ENCODE measurements around the gene MKRN2OS.
"Not testable (repeated sequence)": the region's sequence is repeated elsewhere in the genome, so short reads cannot be mapped to it uniquely, and the experiment has no call there.

Gene MKRN2OS

GRCh38 chr3:12560505-12561190 is 15.3 kb upstream of the MKRN2OS start:
- no peak for DNase-seq

- DNase-seq, result no peak
These were observed 14.2 kb upstream of the MKRN2OS start for GRCh38 chr3:12559520-12559919.

- DNase-seq, result no peak
These were observed 13.4 kb upstream of the MKRN2OS start for GRCh38 chr3:12558706-12559105.

GRCh38 chr3:12557473-12558100 is 12.3 kb upstream of the MKRN2OS start:
- no peak for DNase-seq

- DNase-seq, result no peak
These were observed 11.6 kb upstream of the MKRN2OS start, which contains the start of gene MKRN2 for GRCh38 chr3:12556690-12557472. MKRN2 (plus strand) TSS chr3:12557087; CDS start chr3:12557151, 64 bp downstream.

GRCh38 chr3:12556314-12556689 is 11.0 kb upstream of the MKRN2OS start:
- no peak for DNase-seq

- DNase-seq, result no peak
These were observed 8.7 kb upstream of the MKRN2OS start for GRCh38 chr3:12553921-12554391.

- no peak for DNase-seq
These were observed 4.9 kb upstream of the MKRN2OS start for GRCh38 chr3:12549971-12550760.

- no peak for DNase-seq
These were observed 437 bp downstream of the MKRN2OS start for GRCh38 chr3:12544652-12545472.

GRCh38 chr3:12543497-12543896 is 1.8 kb downstream of the MKRN2OS start:
- not testable (repeated sequence) for DNase-seq

GRCh38 chr3:12541625-12542024 is 3.7 kb downstream of the MKRN2OS start:
- no peak for DNase-seq

- no peak for DNase-seq
These were observed 8.9 kb downstream of the MKRN2OS start for GRCh38 chr3:12536423-12536822.

- no peak for DNase-seq
These were observed 13.1 kb downstream of the MKRN2OS start for GRCh38 chr3:12532182-12532581.

- DNase-seq, result no peak
These were observed 17.5 kb downstream of the MKRN2OS start for GRCh38 chr3:12527757-12528143.

- no peak for DNase-seq
These were observed 22.6 kb downstream of the MKRN2OS start for GRCh38 chr3:12522721-12523120.

- DNase-seq, result no peak
These were observed 24.3 kb downstream of the MKRN2OS start for GRCh38 chr3:12521010-12521409.

GRCh38 chr3:12518261-12519028 is 26.9 kb downstream of the MKRN2OS start:
- DNase-seq, result no peak

GRCh38 chr3:12516873-12517272 is 28.4 kb downstream of the MKRN2OS start:
- DNase-seq, result no peak

- DNase-seq, result no peak
These were observed 29.7 kb downstream of the MKRN2OS start for GRCh38 chr3:12515631-12516030.

- DNase-seq, result no peak
These were observed 31.4 kb downstream of the MKRN2OS start for GRCh38 chr3:12513694-12514446.
